COLO829 (cell line): ENCODE measurements around the gene ODF2.
"Not testable (repeated sequence)": the region's sequence is repeated elsewhere in the genome, so short reads cannot be mapped to it uniquely, and the experiment has no call there.

Experiments used
- DNase-seq: peaks from one replicate; pipeline ENCODE4 v3.0.0; 2012; ENCODE audit warnings: low spot score

ODF2 gene

DNA sequence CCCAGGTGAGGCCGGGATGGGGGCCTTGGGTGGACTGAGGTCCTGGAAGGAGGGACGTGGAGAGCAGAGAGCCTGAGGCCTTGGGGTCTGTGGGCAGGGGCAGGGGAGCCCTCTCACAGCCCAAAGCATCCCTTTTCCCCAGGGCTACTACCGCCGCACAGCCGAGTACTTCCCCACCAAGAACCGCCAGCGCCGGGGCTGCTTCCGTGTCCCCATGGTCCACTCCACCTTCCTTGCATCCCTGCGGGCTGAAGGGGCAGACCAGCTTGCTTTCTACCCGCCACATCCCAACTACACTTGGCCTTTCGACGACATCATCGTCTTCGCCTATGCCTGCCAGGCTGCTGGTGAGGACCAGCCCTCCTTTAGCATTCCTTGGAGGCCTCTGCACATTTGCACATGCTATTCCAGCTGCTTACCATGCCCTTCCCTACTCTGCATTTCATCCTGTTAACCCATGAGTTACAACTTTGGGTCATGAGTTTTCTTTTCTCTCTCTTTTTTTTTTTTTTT is 31.5 kb upstream of the ODF2 start:
- DNase-seq, result no peak

DNA sequence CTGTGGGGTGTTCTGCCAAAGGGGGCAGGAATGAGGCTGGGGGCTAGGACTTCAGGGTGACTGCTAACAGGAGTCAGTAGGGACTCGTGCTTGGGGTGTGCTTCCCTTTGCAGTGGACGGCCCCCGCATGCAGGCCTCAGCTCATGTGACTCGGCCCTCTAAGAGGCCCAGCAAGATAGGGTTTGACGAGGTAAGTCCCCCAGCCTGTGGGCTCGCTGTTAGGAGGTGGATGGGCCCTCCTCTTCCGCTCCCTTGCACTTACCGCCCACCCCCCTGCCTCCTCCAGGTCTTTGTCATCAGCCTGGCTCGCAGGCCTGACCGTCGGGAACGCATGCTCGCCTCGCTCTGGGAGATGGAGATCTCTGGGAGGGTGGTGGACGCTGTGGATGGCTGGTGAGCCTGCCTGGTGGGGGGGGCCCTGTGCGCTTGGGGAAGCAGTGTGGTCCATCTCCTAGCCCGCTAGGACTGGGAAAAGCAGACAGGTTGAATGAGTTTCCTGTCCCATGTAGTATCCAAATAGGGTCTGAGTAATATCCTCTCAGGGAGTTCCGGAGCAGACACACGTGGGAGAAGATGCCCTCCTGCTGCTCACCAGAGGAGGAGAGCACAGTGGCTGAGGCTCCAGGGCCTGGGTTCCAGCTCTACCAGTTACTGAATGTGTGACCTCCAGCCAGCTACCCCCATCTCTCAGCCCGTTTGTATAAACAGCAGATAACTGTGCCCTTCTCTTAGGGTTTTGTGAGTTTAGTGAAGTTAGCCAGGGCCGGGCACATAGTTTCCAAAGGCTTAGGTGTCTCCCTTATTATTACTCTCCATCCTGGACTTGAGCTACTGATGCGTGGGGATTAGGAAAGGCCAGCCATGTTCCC is 26.9 kb upstream of the ODF2 start:
- DNase-seq, result no peak

DNA sequence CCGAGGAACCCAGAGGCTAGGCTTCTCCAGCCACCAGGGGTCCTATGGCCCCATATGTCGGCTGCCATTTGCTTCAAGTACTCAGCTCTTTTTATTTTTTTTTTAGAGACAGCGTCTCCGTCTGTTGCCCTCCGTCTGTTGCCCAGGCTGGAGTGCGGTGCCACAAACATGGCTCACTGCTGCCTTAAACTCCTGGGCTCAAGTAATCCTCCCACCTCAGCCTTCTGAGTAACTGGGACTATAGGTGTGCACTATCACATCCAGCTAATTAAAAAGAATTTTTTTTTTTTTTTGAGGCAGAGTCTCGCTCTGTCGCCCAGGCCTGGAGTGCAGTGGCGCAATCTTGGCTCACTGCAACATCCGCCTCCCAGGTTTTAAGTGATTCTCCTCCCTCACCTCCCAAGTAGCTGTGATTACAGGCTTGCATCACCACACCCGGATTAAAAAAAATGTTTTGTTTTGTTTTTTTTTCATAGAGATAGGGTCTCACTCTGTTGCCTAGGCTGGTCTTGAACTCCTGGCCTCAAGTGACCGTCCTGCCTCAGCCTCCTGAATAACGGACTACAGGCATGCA is 26.2 kb upstream of the ODF2 start:
- DNase-seq, result no peak

DNA sequence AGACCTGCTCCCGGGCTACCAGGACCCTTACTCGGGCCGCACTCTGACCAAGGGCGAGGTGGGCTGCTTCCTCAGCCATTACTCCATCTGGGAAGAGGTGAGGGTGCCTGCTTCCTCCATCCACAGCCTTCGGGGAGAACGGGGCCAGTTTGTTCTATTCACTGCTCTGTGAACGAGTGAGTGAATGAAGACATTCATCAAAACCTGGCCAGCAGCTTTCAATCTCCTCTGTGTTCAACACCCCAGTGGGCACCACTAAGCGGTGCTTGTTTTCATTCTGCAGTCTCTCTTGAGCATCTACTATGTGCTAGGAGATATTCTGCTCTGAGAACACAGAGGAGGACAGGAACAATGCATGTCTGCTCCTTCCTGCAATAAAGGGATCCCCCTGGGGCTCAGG is 24.6 kb upstream of the ODF2 start:
- DNase-seq, result no peak

DNA sequence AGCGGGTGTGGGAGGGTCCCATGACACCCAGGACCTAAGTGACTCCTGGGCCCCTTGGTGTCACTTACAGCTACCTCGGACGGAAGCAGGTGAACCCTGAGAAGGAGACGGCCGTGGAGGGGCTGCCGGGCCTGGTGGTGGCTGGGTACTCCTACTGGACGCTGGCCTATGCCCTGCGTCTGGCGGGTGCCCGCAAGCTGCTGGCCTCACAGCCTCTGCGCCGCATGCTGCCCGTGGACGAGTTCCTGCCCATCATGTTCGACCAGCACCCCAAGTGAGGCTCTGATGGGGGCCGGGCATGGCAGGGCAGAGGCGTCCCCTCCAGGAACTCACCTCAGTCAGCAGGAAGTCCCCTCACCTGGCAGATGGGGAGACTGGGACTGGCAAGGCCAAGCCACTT is 21.5 kb upstream of the ODF2 start:
- no peak for DNase-seq

DNA sequence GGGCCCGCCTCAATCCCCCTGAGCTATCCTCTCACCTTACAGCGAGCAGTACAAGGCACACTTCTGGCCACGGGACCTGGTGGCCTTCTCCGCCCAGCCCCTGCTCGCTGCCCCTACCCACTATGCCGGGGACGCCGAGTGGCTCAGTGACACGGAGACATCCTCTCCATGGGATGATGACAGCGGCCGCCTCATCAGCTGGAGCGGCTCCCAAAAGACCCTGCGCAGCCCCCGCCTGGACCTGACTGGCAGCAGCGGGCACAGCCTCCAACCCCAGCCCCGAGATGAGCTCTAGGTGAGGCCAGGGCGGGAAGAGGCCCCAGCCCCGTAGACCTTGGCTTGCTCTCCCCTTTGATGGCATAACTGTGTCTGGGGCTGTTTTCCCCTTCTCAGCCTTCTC is 20.2 kb upstream of the ODF2 start:
- no peak for DNase-seq

DNA sequence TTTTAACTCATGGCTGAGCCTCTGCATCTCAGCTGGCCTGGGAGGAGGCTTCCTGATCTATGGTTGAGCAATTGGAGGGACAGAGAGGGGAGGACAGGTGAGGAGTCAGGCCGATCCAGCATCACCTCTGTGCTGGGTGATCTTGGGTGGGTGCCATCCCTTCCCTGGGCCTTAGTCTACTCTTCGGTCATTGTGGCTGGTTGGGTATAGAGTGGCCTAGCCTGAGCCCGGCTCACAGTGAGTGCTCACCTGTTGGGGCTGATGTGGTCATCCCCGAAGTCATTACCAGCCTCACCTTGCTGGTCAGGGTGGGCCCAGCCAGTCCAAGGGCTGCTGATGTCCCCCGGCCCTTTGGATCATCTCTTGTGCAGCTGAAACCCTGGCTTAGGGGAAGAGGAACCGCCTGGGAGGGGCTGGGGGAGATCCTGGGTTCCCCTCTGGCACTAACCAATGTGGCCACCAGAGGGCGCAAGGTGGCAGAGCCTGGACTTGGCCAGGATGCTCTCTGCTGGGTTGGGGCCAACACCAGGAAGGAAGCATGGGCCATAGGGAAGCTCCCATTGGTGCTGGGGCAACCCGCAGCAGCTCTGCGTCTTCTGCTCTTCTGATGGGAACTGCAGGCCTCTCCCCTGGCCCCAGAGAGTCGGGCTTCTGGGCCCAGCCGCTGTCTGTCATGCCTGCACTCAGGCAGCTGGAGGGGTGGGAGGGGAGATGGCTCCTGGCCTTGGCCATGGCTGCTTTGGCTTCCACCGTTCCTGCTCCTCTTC is 17.3 kb upstream of the ODF2 start:
- peak; percentile 70 for DNase-seq

DNA sequence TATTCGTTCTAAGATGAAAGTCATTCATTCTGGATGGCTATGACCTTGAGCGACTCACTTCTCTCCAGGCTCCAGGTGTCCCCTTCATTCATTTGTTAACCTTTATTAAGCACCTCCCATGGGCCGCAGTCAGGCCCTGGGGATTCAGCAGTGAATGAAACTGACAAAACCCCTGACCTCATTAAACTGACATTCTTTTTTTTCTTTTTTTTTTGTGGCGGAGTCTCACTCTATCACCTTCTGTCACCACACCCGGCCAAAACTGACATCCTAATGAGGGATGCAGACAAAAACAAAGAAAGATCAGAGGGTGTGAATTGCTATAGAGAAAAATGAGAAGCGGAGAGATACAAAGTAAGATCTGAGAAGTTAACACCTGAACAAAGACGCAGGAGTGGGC is 16.5 kb upstream of the ODF2 start:
- DNase-seq, result no peak

DNA sequence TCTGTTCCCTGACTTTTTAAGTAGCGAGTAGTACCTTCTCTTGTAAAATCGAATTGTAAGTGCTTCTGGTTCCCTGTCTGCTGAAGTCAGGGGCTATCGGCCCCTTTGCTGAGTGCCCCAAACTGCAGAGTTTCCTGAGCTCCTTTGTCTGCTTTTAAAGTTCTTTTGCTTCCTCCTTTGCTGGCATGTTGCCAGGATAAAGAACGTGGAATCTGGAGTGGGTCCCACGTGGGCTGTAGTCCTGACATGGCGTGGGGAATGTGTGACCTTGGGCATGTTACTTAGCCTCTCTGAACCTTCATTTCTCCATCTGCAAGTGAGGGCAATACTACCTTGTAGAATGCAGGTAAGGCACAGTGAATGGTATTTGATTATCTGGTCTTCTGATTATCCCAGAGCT is 13.7 kb upstream of the ODF2 start:
- DNase-seq, result no peak

DNA sequence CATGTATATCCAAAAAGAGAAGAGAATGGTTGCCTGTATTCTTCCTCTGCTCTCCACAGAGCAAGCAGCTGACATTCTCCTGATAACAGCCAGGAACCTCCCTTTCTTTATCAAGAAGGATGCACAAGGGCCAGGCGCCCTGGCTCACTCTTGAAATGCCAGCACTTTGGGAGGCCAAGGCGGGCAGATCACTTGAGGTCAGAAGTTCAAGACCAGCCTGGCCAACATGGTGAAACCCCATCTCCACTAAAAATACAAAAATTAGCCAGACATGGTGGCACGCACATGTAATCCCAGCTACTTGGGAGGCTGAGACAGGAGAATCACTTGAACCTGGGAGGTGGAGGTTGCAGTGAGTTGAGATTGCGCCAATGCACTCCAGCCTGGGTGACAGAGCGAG is 9.3 kb upstream of the ODF2 start:
- DNase-seq, result not testable (repeated sequence)

DNA sequence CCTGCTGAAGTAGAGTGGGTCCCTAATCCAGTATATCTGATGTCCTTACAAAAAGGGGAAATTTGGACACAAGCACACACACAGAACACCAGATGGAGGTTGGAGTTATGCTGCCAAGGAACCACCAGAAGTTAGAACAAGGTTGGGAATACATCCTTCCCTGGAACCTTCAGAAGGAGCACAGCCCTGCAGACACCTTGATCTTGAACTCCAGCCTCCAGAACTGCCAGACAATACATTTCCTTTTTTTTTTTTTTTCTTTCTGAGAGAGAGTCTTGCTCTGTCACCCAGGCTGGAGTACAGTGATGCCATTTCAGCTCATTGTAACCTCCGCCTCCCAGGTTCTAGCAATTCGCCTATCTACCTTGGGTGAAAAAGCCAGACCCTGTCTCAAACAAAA is 7.1 kb upstream of the ODF2 start:
- no peak for DNase-seq

DNA sequence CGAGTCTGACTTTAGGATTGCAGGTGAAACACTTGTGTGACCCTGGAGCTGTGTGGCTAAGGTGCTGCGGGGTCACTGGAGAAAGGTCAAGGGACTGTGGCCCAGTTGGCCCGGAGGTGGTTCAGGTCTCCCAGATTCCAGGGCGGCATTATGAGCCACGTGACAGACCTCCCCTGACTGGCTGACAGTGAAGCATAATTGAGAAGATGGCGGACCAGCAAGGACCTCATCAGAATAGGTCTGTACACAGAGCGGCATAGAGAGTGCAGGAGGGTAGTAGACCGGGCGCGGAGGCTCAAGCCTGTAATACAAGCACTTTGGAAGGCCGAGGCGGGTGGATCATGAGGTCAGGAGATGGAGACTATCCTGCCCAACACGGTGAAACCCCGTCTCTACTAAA is 815 bp upstream of the ODF2 start:
- no peak for DNase-seq

DNA sequence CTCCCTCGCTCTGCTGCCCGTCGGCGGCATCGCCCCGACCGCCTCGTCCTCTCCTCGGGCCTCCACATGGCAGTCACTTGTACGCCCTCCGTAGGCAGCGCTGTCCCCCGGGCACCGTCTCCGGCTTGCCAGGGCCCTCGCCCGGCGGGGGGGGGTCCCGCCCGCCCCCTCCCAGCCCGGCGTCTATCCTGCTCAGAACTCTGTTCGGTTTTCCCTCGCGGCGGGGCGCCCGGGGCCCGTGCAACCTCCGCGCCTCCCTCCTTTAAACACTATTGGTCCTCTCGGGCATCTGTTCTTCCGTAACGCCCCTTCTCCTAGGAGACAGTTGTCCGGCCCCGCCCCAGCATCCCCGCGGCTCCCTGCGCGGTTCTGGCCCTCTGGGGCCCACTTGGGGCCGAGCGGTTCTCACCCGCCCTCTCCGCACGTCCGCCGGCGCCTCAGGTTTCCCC is 831 bp downstream of the ODF2 start:
- peak; percentile 94 for DNase-seq

DNA sequence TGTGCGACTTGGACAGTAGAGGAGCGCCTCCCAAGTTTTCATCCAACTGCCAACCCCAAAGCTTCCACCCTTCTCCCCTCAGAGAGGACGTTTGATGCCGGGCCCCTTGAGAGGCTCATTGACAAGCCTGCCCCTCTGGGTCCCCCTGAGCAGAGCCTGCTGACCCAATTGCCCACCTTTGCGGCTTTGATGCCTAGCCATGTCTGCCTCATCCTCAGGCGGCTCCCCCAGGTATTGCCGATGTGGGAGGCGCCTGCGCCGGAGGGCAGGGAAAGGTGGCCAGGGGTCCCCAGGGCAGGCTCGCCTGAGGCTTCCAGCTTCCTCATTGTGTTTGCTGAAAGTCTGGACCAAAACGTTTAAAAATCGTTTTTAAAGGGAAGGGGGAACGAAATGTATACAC is 1.4 kb downstream of the ODF2 start:
- no peak for DNase-seq

DNA sequence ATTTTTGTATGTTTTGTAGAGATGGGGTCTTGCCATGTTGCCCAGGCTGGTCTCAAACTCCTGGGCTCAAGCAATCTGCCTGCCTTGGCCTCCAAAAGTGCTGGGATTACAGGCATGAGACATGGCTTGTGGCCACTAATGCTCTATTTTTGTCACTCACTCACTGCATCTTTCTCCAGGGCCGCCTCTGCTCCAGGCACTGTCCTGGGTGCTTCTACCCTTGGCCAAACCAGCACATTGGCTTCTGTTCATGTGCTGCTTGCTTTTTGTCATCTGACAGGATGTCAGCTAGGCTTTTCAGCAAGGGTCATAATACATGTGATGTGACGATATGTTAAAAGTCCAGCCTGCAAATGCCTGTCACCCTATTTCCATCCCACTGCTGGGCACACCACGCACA is 3.2 kb downstream of the ODF2 start:
- DNase-seq, result no peak

DNA sequence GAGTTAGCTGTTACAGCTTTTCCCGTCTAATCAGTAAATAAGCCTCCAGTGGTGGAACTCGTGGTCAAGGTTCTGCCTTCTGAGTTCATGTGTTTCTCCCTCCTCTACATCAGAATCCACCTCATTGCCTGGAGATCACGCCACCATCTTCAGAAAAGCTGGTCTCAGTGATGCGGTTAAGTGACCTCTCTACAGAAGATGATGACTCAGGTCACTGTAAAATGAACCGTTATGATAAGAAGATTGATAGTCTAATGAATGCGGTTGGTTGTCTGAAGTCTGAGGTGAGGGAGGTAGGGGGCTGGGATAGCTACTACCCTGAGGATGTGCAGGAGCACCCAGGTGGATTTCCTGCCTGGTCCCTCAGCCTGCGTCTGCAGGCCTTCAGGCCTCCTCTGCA is 13.3 kb downstream of the ODF2 start:
- no peak for DNase-seq

DNA sequence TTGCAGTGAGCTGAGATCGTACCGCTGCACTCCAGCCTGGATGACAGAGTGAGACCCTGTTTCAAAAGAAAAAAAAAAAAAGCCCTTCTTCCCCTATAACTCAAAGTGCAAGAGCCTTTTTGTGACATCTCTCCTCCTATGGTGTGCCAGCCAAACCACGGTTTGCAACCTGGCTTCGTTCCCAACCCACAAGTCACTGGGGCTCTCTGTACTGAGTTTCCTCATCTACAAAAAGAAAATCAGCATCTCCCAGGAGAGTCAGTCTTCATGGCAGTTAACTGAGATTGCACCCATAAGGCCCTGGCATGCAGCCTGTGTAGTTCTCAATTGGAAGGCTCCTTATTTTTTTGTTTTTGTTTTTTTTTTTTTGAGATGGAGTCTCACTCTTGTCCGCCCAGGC is 14.8 kb downstream of the ODF2 start:
- DNase-seq, result no peak

DNA sequence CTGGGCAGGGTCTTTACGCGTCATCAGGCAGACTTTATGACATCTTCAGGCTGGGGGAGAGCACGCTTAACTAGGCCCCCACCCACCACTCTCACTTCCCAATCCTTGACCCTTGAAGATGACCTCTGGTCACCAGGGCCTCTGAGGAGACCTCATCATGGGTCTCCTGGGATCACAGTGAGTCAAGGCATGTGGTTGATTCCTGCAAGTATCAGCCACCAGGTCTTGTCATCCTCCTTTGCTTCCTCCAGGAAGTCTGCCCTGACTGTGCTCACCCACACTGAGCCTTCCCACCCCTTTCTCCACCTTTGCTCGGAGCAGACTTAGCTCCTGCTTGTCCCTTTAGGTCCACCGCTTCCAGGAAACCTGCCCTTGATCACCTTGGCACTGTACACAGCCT is 17.3 kb downstream of the ODF2 start:
- DNase-seq, result no peak

DNA sequence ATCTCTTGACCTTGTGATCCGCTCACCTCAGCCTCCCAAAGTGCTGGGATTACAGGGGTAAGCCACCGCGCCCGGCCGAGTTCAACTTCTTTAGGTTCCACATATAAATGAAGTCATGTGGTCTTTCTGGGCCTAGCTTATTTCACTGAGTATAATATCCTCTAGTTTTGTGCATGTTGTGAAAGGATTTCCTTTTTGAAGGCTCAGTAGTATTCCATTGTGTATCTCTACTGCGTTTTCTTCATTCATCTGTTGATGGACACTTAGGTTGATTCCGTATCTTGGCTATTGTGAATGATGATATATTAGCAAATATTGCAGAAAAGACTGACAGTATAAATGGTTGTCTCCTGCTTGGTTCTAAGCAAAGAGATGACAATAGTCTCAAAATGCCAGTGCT is 20.1 kb downstream of the ODF2 start:
- DNase-seq, result no peak

DNA sequence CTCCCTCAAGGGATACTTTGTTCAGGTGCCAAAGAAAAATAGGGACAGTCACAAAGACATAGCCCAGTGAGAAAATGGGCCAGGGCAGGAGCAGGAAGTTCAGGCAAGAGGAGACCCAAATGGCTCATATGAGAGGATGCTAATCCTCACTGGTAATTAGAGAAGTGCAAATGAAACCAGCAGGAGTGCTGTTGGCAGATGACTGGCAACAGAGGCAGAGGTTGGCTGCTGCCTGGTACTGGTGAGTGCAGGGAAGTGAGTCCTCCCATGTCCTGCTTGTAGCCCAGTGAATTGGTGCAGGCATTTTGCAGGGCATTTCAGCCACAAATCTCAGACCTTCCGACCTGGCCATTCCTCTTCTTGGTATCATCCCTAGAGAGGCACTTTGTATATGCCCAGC is 23.5 kb downstream of the ODF2 start:
- no peak for DNase-seq

DNA sequence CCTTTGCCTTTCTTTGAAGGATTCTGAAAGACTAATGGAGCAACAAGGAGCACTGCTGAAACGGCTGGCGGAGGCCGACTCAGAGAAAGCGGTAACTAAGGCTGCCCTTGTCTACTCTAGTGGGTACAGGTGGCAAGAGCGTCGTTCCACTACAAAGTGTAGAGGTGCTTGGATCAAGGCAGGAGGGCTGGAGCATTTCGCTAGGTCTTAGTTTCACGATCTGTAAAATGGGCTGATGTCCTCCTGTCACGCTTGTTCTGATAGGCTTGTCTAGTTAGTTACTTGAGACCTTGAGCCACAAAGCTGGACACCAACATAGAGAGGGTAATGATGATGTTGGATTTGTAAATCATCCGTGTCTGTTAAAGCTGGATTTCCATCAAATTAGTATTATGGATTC is 25.8 kb downstream of the ODF2 start:
- no peak for DNase-seq

DNA sequence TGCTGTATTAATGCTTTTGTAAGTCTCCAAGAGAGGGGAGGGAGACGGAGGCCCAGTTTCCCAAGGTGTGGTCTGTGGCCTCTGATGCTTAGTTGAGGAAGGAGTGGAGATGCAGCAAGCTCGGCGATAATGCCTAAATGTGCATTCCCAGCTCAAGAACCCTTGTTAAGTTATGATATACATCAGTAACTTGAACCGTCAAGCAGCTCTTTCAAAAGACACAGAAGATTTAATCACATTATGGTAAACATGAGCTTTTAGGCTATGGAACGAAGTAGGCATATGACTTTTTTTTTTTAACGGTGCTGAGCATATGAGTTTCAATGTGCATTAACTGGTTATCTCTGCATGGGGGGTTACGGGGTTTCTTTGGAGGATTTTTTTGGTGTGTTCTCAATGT is 26.4 kb downstream of the ODF2 start:
- no peak for DNase-seq
